Activated gamma-delta T cell treated with Interleukin-2 at 50 U/mL for 16 hours (primary cell): ENCODE measurements around the gene LRRC63.
"Not testable (repeated sequence)": the region's sequence is repeated elsewhere in the genome, so short reads cannot be mapped to it uniquely, and the experiment has no call there.

Experiments
- DNase-seq: peaks from one replicate; pipeline ENCODE4 v3.0.0-alpha.2; 2020

The LRRC63 gene

GRCh38 chr13:46181840-46182490 lies 29.8 kb upstream of the LRRC63 start, which contains the start of gene LCP1:
Gene LCP1 (minus strand): TSS chr13:46182177. CDS start chr13:46159662, 22,515 bp downstream.
- DNase-seq, result peak; percentile 79

GRCh38 chr13:46182491-46182877 lies 29.2 kb upstream of the LRRC63 start:
- DNase-seq, result no peak

GRCh38 chr13:46183018-46183946 lies 28.4 kb upstream of the LRRC63 start:
- DNase-seq, result no peak

- DNase-seq, result peak; percentile 68
Observed at GRCh38 chr13:46184277-46184699, 27.4 kb upstream of the LRRC63 start.

- no peak for DNase-seq
Observed at GRCh38 chr13:46185634-46186033, 26.1 kb upstream of the LRRC63 start.

- no peak for DNase-seq
Observed at GRCh38 chr13:46192412-46192811, 19.3 kb upstream of the LRRC63 start.

GRCh38 chr13:46195016-46195415 lies 16.7 kb upstream of the LRRC63 start:
- DNase-seq, result no peak

- no peak for DNase-seq
Observed at GRCh38 chr13:46197299-46198048, 14.3 kb upstream of the LRRC63 start.

GRCh38 chr13:46198696-46199193 lies 13.0 kb upstream of the LRRC63 start:
- DNase-seq, result no peak

- DNase-seq, result no peak
Observed at GRCh38 chr13:46202188-46202795, 9.4 kb upstream of the LRRC63 start.

GRCh38 chr13:46202966-46203365 lies 8.8 kb upstream of the LRRC63 start:
- no peak for DNase-seq

- no peak for DNase-seq
Observed at GRCh38 chr13:46206143-46206542, 5.6 kb upstream of the LRRC63 start.

GRCh38 chr13:46207828-46208227 lies 3.9 kb upstream of the LRRC63 start:
- DNase-seq, result no peak

GRCh38 chr13:46210362-46211083 lies 1.2 kb upstream of the LRRC63 start:
- DNase-seq, result no peak

- no peak for DNase-seq
Observed at GRCh38 chr13:46211116-46211482, 629 bp upstream of the LRRC63 start.

- no peak for DNase-seq
Observed at GRCh38 chr13:46213242-46213641, 1.5 kb downstream of the LRRC63 start.

- DNase-seq, result not testable (repeated sequence)
Observed at GRCh38 chr13:46214741-46215140, 3.0 kb downstream of the LRRC63 start.

GRCh38 chr13:46220234-46220633 lies 8.5 kb downstream of the LRRC63 start:
- DNase-seq, result not testable (repeated sequence)

- no peak for DNase-seq
Observed at GRCh38 chr13:46229251-46229650, 17.5 kb downstream of the LRRC63 start.

- no peak for DNase-seq
Observed at GRCh38 chr13:46232281-46232680, 20.6 kb downstream of the LRRC63 start.

- no peak for DNase-seq
Observed at GRCh38 chr13:46235286-46235685, 23.6 kb downstream of the LRRC63 start.

- DNase-seq, result no peak
Observed at GRCh38 chr13:46265292-46265691, 53.6 kb downstream of the LRRC63 start.
